T-cell (primary cell): ENCODE results near the gene PITPNM2. TPM values are rescaled to one million over a fixed set of nuclear protein-coding genes. Genes with fewer than 3 reads are reported as not detected.

Experiments
- ATAC-seq, 4 experiments: fragments of 200-7000 bp in 3 of 4; fragments of 150-1000 bp in 1 of 4; cut with Tn5 transposase; replicated peaks in 1 of 4; 1 replicate in 3 of 4; 2 replicates in 1 of 4; pipeline ENCODE4 v1.10.0; 2021; ENCODE audit warnings: moderate library complexity in 3 of 4, mild to moderate bottlenecking in 2 of 4, moderate number of reproducible peaks in 1 of 4
- CTCF ChIA-PET, 2 donors: fragments of 300-600 bp; sonication (Branson Sonifier 250); formaldehyde crosslinking; loops; one replicate each; lab custom pipeline; 2022; ENCODE audit warnings: antibody characterized with exemption in 2 of 2; lab: Charles Lee
- POLR2A ChIA-PET, 2 donors: fragments of 300-600 bp; sonication (Branson Sonifier 250); formaldehyde crosslinking; loops; one replicate each; lab custom pipeline; 2022; ENCODE audit warnings: antibody characterized with exemption in 2 of 2; lab: Charles Lee
- DNase-seq, 35 experiments: peaks; one replicate each; pipeline versions ENCODE4 v3.0.0 to v3.0.0-alpha.2; 2013 to 2023
- H3K27ac ChIP-seq: one replicate; pipeline ENCODE4 v1.5.1; 2013; ENCODE audit warnings: low read length
- H3K27me3 ChIP-seq, 2 experiments: replicated peaks in 1 of 2; 1 replicate in 1 of 2; 2 replicates in 1 of 2; pipeline versions ENCODE4 v1.6.1 to v1.7.0; 2013; ENCODE audit warnings: low read length in 1 of 2, mixed read lengths in 1 of 2; ENCODE audit not compliant: control insufficient read depth in 2 of 2, insufficient read depth in 2 of 2; ENCODE audit errors: extremely low read depth in 1 of 2
- H3K36me3 ChIP-seq, 2 donors: 1 replicate in 1 of 2; 2 replicates in 1 of 2; pipeline versions ENCODE4 v1.6.1 to v1.7.0; 2013; ENCODE audit warnings: low read length in 1 of 2; ENCODE audit not compliant: control insufficient read depth in 2 of 2, insufficient read depth in 1 of 2; ENCODE audit errors: extremely low read depth in 1 of 2
- H3K4me1 ChIP-seq, 2 experiments: 1 replicate in 1 of 2; 2 replicates in 1 of 2; pipeline versions ENCODE4 v1.6.1 to v1.7.0; 2013; ENCODE audit warnings: low read length in 2 of 2, mixed read lengths in 1 of 2; ENCODE audit not compliant: insufficient read depth in 2 of 2, control insufficient read depth in 1 of 2; ENCODE audit errors: extremely low read depth in 1 of 2
- H3K4me3 ChIP-seq, 2 donors: 1 replicate in 1 of 2; 2 replicates in 1 of 2; pipeline versions ENCODE4 v1.5.1 to v1.7.0; 2013; ENCODE audit warnings: mild to moderate bottlenecking in 2 of 2, low read length in 1 of 2, moderate library complexity in 1 of 2; ENCODE audit not compliant: control insufficient read depth in 1 of 2; ENCODE audit errors: extremely low read depth in 1 of 2
- H3K9me3 ChIP-seq: 2 replicates; pipeline ENCODE4 v1.7.0; 2013
- H3K27ac Mint-ChIP-seq, 2 donors: one replicate each; pipeline ENCODE4 v1.8.0; 2020 to 2021; ENCODE audit warnings: mild to moderate bottlenecking in 2 of 2, mixed read lengths in 2 of 2
- H3K27me3 Mint-ChIP-seq, 2 donors: one replicate each; pipeline ENCODE4 v1.8.0; 2021 to 2022; ENCODE audit warnings: mixed read lengths in 2 of 2
- H3K36me3 Mint-ChIP-seq: one replicate; pipeline ENCODE4 v1.8.0; 2021; ENCODE audit warnings: mixed read lengths
- H3K4me1 Mint-ChIP-seq, 3 donors: one replicate each; pipeline ENCODE4 v1.8.0; 2020 to 2022; ENCODE audit warnings: mixed read lengths in 3 of 3, mild to moderate bottlenecking in 1 of 3
- H3K4me3 Mint-ChIP-seq, 3 donors: one replicate each; pipeline ENCODE4 v1.8.0; 2020 to 2022; ENCODE audit warnings: mild to moderate bottlenecking in 3 of 3, mixed read lengths in 3 of 3, moderate library complexity in 3 of 3
- H3K9me3 Mint-ChIP-seq, 3 donors: one replicate each; pipeline ENCODE4 v1.8.0; 2020 to 2022; ENCODE audit warnings: mixed read lengths in 3 of 3
- WGBS: methylation state at CpG from one replicate; pipeline ENCODE4 v1.1.5; 2013; ENCODE audit warnings: missing lambda C conversion rate; ENCODE audit not compliant: insufficient coverage; 5-methylcytosine and 5-hydroxymethylcytosine counted together
- total RNA-seq, 35 experiments: library from RNA in 6 of 35; stranded (reverse) in 6 of 35; fragments of 120-200 nt in 1 of 35; gene quantifications; one replicate each; pipeline versions ENCODE4 v1.2.1 to v1.2.4 and lab custom pipeline; 2013 to 2026

PITPNM2 gene
- total RNA-seq, 5 donors from 2014 or later (not counting 1 experiment from before 2014, with no cell fraction given): 32.0 to 56.5 (median 34.8) TPM

- Histone ChIP-seq H3K36me3 (peaks cover 0 to 3% of the 10 kb centered on the region in 2 donors), H3K9me3 (no peaks in the 10 kb centered on the region), H3K4me1 (peaks cover 4 to 15% of the 10 kb centered on the region in 2 experiments), H3K27me3 (no peaks in the 10 kb centered on the region), H3K4me3 (no peak overlapping the region), H3K27ac (no peak overlapping the region)
- no peak for ATAC-seq
- WGBS: no CpG with 5 or more reads among the region's 5 CpGs
- POLR2A ChIA-PET: no interaction called here
- no peaks in the 10 kb centered on the region for H3K36me3 Mint-ChIP-seq
- no peak overlapping the region for H3K27ac Mint-ChIP-seq
- peaks cover 39 to 67% (median 46%) of the 10 kb centered on the region in 3 donors for H3K4me1 Mint-ChIP-seq
- H3K4me3 Mint-ChIP-seq: no peak overlapping the region
- H3K9me3 Mint-ChIP-seq: no peaks in the 10 kb centered on the region
- CTCF ChIA-PET: interaction anchor here in 1 of 2 donors (0.6 kb wide), 1 partner anchor 12 kb away, joined by 6 read pairs; no protein-coding TSS in a partner anchor
- H3K27me3 Mint-ChIP-seq: no peaks in the 10 kb centered on the region
- no peak for DNase-seq
Measured at GRCh38 chr12:123142518-123142840, 8.4 kb downstream of the PITPNM2 start.

GRCh38 chr12:123141615-123142517 lies 9.0 kb downstream of the PITPNM2 start:
- Mint-ChIP-seq H3K9me3 (no peaks in the 10 kb centered on the region), H3K4me3 (no peak overlapping the region), H3K36me3 (no peaks in the 10 kb centered on the region), H3K4me1 (peaks cover 38 to 61% (median 43%) of the 10 kb centered on the region in 3 donors), H3K27me3 (no peaks in the 10 kb centered on the region), H3K27ac (no peak overlapping the region)
- Histone ChIP-seq H3K27ac (no peak overlapping the region), H3K27me3 (no peaks in the 10 kb centered on the region), H3K36me3 (peaks cover 0 to 3% of the 10 kb centered on the region in 2 donors), H3K9me3 (no peaks in the 10 kb centered on the region), H3K4me1 (peaks cover 4 to 15% of the 10 kb centered on the region in 2 experiments), H3K4me3 (no peak overlapping the region)
- ChIA-PET CTCF (interaction anchor here in 1 of 2 donors (0.6 kb wide), 1 partner anchor 12 kb away, joined by 6 read pairs; no protein-coding TSS in a partner anchor), POLR2A (no interaction called here)
- DNase-seq (no peak), ATAC-seq (no peak)
- 89% methylated on average over 8 of the region's 15 CpGs for WGBS

- ChIA-PET CTCF (no interaction called here), POLR2A (interaction anchor here in 1 of 2 donors (0.7 kb wide), 1 partner anchor 1104 kb away, joined by 4 read pairs; no protein-coding TSS in a partner anchor)
- Histone ChIP-seq H3K4me3 (no peak overlapping the region), H3K27ac (no peak overlapping the region), H3K9me3 (no peaks in the 10 kb centered on the region), H3K36me3 (peaks cover 0 to 3% of the 10 kb centered on the region in 2 donors), H3K4me1 (peaks cover 4 to 15% of the 10 kb centered on the region in 2 experiments), H3K27me3 (no peaks in the 10 kb centered on the region)
- peaks cover 3% of the 10 kb centered on the region for H3K36me3 Mint-ChIP-seq
- ATAC-seq: no peak
- WGBS: 87% methylated on average over 3 of the region's 6 CpGs
- peak overlapping the region in 1 of 2 donors; percentile 68 for H3K27ac Mint-ChIP-seq
- no peaks in the 10 kb centered on the region for H3K27me3 Mint-ChIP-seq
- H3K4me3 Mint-ChIP-seq: no peak overlapping the region
- no peak for DNase-seq
- peaks cover 38 to 59% (median 45%) of the 10 kb centered on the region in 3 donors for H3K4me1 Mint-ChIP-seq
- no peaks in the 10 kb centered on the region for H3K9me3 Mint-ChIP-seq
Measured at GRCh38 chr12:123140676-123141614, 9.9 kb downstream of the PITPNM2 start.

GRCh38 chr12:123139926-123140675 lies 10.8 kb downstream of the PITPNM2 start:
- Mint-ChIP-seq H3K27ac (peak overlapping the region; percentile 46 to 68), H3K9me3 (no peaks in the 10 kb centered on the region), H3K4me3 (no peak overlapping the region), H3K4me1 (peaks cover 38 to 58% (median 44%) of the 10 kb centered on the region in 3 donors), H3K36me3 (peaks cover 3% of the 10 kb centered on the region), H3K27me3 (no peaks in the 10 kb centered on the region)
- Histone ChIP-seq H3K4me1 (peaks cover 4 to 15% of the 10 kb centered on the region in 2 experiments), H3K36me3 (peaks cover 0 to 3% of the 10 kb centered on the region in 2 donors), H3K4me3 (no peak overlapping the region), H3K9me3 (no peaks in the 10 kb centered on the region), H3K27ac (no peak overlapping the region), H3K27me3 (no peaks in the 10 kb centered on the region)
- WGBS: 71% methylated on average over 5 of the region's 6 CpGs
- DNase-seq (no peak), ATAC-seq (no peak)
- CTCF ChIA-PET: no interaction called here
- POLR2A ChIA-PET: interaction anchor here in 1 of 2 donors (0.7 kb wide), 1 partner anchor 1103 kb away, joined by 4 read pairs; no protein-coding TSS in a partner anchor

- peaks cover 38 to 66% (median 49%) of the 10 kb centered on the region in 3 donors for H3K4me1 Mint-ChIP-seq
- H3K9me3 Mint-ChIP-seq: no peaks in the 10 kb centered on the region
- peaks cover 3% of the 10 kb centered on the region for H3K36me3 Mint-ChIP-seq
- Histone ChIP-seq H3K4me3 (no peak overlapping the region), H3K4me1 (peaks cover 13 to 32% of the 10 kb centered on the region in 2 experiments), H3K9me3 (no peaks in the 10 kb centered on the region), H3K27me3 (no peaks in the 10 kb centered on the region), H3K36me3 (peaks cover 0 to 3% of the 10 kb centered on the region in 2 donors), H3K27ac (no peak overlapping the region)
- ChIA-PET CTCF (no interaction called here), POLR2A (interaction anchor here in 1 of 2 donors (0.5 kb wide), 1 partner anchor 246 kb away, joined by 4 read pairs; no protein-coding TSS in a partner anchor)
- ATAC-seq (no peak), DNase-seq (no peak)
- H3K27ac Mint-ChIP-seq: peak overlapping the region in 1 of 2 donors; percentile 82
- no peak overlapping the region for H3K4me3 Mint-ChIP-seq
- 71% methylated on average over 4 of the region's 8 CpGs for WGBS
- H3K27me3 Mint-ChIP-seq: no peaks in the 10 kb centered on the region
Measured at GRCh38 chr12:123135688-123136087, 15.2 kb downstream of the PITPNM2 start.
